ENCODE results near the gene SAE1.

GRCh38 chr19:47157431-47158321 is 27.0 kb downstream of the SAE1 start:
- no peak for TF ChIP-seq POLR2A (IDR thresholded peaks at IDR 0.05)
- TF ChIP-seq CTCF (IDR thresholded peaks at IDR 0.05): no peak
